RPMI8226 (cell line): ENCODE results near the gene PSMC2.
"Not testable (repeated sequence)": the region's sequence is repeated elsewhere in the genome, so short reads cannot be mapped to it uniquely, and the experiment has no call there.

Source experiments
- DNase-seq: peaks from one replicate; pipeline ENCODE4 v3.0.0-alpha.2; 2015

PSMC2 gene

GRCh38 chr7:103379270-103379975 is 32.0 kb downstream of the PSMC2 start:
- no peak for DNase-seq

- DNase-seq = no peak
These were observed 33.1 kb downstream of the PSMC2 start for GRCh38 chr7:103380395-103381191.

GRCh38 chr7:103381280-103382031 is 34.0 kb downstream of the PSMC2 start:
- DNase-seq = no peak

GRCh38 chr7:103382032-103382402 is 34.6 kb downstream of the PSMC2 start:
- DNase-seq = no peak

GRCh38 chr7:103387242-103387641 is 39.8 kb downstream of the PSMC2 start:
- peak; percentile 20 for DNase-seq

- no peak for DNase-seq
These were observed 41.2 kb downstream of the PSMC2 start for GRCh38 chr7:103388469-103389140.

- no peak for DNase-seq
These were observed 41.8 kb downstream of the PSMC2 start for GRCh38 chr7:103389263-103389662.

GRCh38 chr7:103391150-103391549 is 43.7 kb downstream of the PSMC2 start:
- DNase-seq = no peak

GRCh38 chr7:103391976-103392375 is 44.5 kb downstream of the PSMC2 start:
- no peak for DNase-seq

- DNase-seq = no peak
These were observed 47.1 kb downstream of the PSMC2 start for GRCh38 chr7:103394566-103394965.

- DNase-seq = no peak
These were observed 47.6 kb downstream of the PSMC2 start for GRCh38 chr7:103395071-103395470.

- DNase-seq = no peak
These were observed 49.0 kb downstream of the PSMC2 start for GRCh38 chr7:103396471-103396870.

- no peak for DNase-seq
These were observed 51.2 kb downstream of the PSMC2 start for GRCh38 chr7:103398483-103399127.

- DNase-seq = not testable (repeated sequence)
These were observed 52.2 kb downstream of the PSMC2 start for GRCh38 chr7:103399687-103400086.

GRCh38 chr7:103405789-103406613 is 58.6 kb downstream of the PSMC2 start:
- peak; percentile 71 for DNase-seq

GRCh38 chr7:103412151-103412550 is 64.7 kb downstream of the PSMC2 start:
- no peak for DNase-seq

- DNase-seq = no peak
These were observed 66.0 kb downstream of the PSMC2 start for GRCh38 chr7:103413407-103413806.

GRCh38 chr7:103418241-103418640 is 70.8 kb downstream of the PSMC2 start:
- no peak for DNase-seq
